SK-N-SH (cell line): ENCODE results near the gene SEC61A1. TPM values are rescaled to one million over a fixed set of nuclear protein-coding genes. Genes with fewer than 3 reads are reported as not detected.

ENCODE experiments used
- CTCF ChIA-PET: fragments of 300-600, 350-600 bp; formaldehyde crosslinking; extraction: SDS; loops from one replicate; lab custom pipeline; 2021; lab: Yijun Ruan, JAX
- POLR2A ChIA-PET: fragments of 350-600 bp; sonication (Branson Sonifier 250); formaldehyde crosslinking; extraction: SDS; loops from one replicate; lab custom pipeline; 2020; ENCODE audit warnings: antibody characterized with exemption, inconsistent platforms; lab: Yijun Ruan, JAX
- DNase-seq: peaks from one replicate; pipeline ENCODE4 v3.0.0; 2012
- H2AFZ ChIP-seq: fragments of 200-600 bp; sonication (generic); 2 replicates; pipeline ENCODE4 v1.8.1; 2016; ENCODE audit warnings: antibody characterized with exemption, mild to moderate bottlenecking, low read depth
- H3F3A ChIP-seq: fragments of 200-600 bp; sonication (generic); replicated peaks from 2 replicates; pipeline ENCODE3; 2016; ENCODE audit warnings: antibody characterized with exemption, mild to moderate bottlenecking; ENCODE audit not compliant: insufficient read depth
- H3K27ac ChIP-seq, 2 experiments: fragments of 200-500 bp in 1 of 2; fragments of 200-600 bp in 1 of 2; sonication (Bioruptor generic) in 1 of 2; sonication (generic), shearing (Covaris generic) in 1 of 2; 2 replicates each; pipeline versions ENCODE4 v1.5.1 to v1.6.1; 2014 to 2016; ENCODE audit warnings: low read depth in 2 of 2, inconsistent platforms in 1 of 2, low read length in 1 of 2, mild to moderate bottlenecking in 1 of 2, mixed read lengths in 1 of 2
- H3K27me3 ChIP-seq: fragments of 200-600 bp; sonication (generic), shearing (Covaris generic); 2 replicates; pipeline ENCODE4 v1.6.1; 2016; ENCODE audit warnings: mixed run types; ENCODE audit not compliant: insufficient read depth
- H3K36me3 ChIP-seq, 2 experiments: fragments of 200-500 bp in 1 of 2; fragments of 200-600 bp in 1 of 2; sonication (Bioruptor generic) in 1 of 2; sonication (generic) in 1 of 2; replicated peaks in 1 of 2; 2 replicates each; pipeline versions ENCODE3 to v1.5.1; 2014 to 2016; ENCODE audit warnings: low read length in 1 of 2, mild to moderate bottlenecking in 1 of 2; ENCODE audit not compliant: insufficient read depth in 2 of 2, control insufficient read depth in 1 of 2
- H3K4me1 ChIP-seq, 2 experiments: fragments of 200-500 bp in 1 of 2; fragments of 200-600 bp in 1 of 2; sonication (Bioruptor generic) in 1 of 2; sonication (generic), shearing (Covaris generic) in 1 of 2; 2 replicates each; pipeline versions ENCODE4 v1.5.1 to v1.6.1; 2014 to 2016; ENCODE audit warnings: low read depth in 1 of 2, low read length in 1 of 2, mixed run types in 1 of 2; ENCODE audit not compliant: insufficient read depth in 2 of 2, control insufficient read depth in 1 of 2
- H3K4me2 ChIP-seq: fragments of 200-600 bp; sonication (generic), shearing (Covaris generic); 2 replicates; pipeline ENCODE4 v1.6.1; 2017; ENCODE audit warnings: mixed run types
- H3K4me3 ChIP-seq, 2 experiments: fragments of 200-500 bp in 1 of 2; fragments of 200-600 bp in 1 of 2; sonication (Bioruptor generic) in 1 of 2; sonication (generic), shearing (Covaris generic) in 1 of 2; 2 replicates each; pipeline versions ENCODE4 v1.5.1 to v1.8.1; 2014 to 2016; ENCODE audit warnings: low read depth in 2 of 2, inconsistent platforms in 1 of 2, low read length in 1 of 2, mild to moderate bottlenecking in 1 of 2, mixed read lengths in 1 of 2, moderate library complexity in 1 of 2
- H3K79me2 ChIP-seq: fragments of 200-600 bp; sonication (generic); 2 replicates; pipeline ENCODE4 v1.8.1; 2017; ENCODE audit warnings: mild to moderate bottlenecking; ENCODE audit not compliant: insufficient read depth
- H3K9ac ChIP-seq: fragments of 200-600 bp; sonication (generic); 2 replicates; pipeline ENCODE4 v1.6.1; 2017; ENCODE audit warnings: mixed run types
- H3K9me2 ChIP-seq: fragments of 200-600 bp; sonication (generic); 2 replicates; pipeline ENCODE4 v1.6.1; 2017; ENCODE audit warnings: mixed run types
- H3K9me3 ChIP-seq: fragments of 200-600 bp; sonication (generic); 2 replicates; pipeline ENCODE4 v1.6.1; 2017; ENCODE audit warnings: mixed run types, mild to moderate bottlenecking, moderate library complexity
- H4K20me1 ChIP-seq: fragments of 200-600 bp; sonication (generic); 2 replicates; pipeline ENCODE4 v1.6.1; 2017; ENCODE audit warnings: mild to moderate bottlenecking, mixed run types; ENCODE audit not compliant: insufficient read depth
- CHD2 ChIP-seq: fragments of 150-350 bp; IDR thresholded peaks from 2 replicates; pipeline ENCODE4 v1.6.1; 2018; ENCODE audit warnings: low read length; ENCODE audit not compliant: partially characterized antibody
- ELF1 ChIP-seq: IDR thresholded peaks from 2 replicates; pipeline ENCODE4 v1.4.0; 2012
- EZH2phosphoT487 ChIP-seq: fragments of 200-600 bp; sonication (generic); IDR thresholded peaks from 2 replicates; pipeline ENCODE4 v1.6.1; 2017; ENCODE audit warnings: low read depth, mixed run types, mild to moderate bottlenecking, antibody characterized with exemption, moderate library complexity, borderline replicate concordance
- FOSL2 ChIP-seq: IDR thresholded peaks from 2 replicates; pipeline ENCODE4 v1.4.0; 2012; ENCODE audit warnings: low read depth, mild to moderate bottlenecking, moderate library complexity, borderline replicate concordance
- GATA2 ChIP-seq: sonication (generic); formaldehyde crosslinking; IDR thresholded peaks from 2 replicates; pipeline ENCODE4 v1.5.0; 2020; ENCODE audit warnings: mild to moderate bottlenecking, missing genetic modification reagents
- NFIC ChIP-seq: IDR thresholded peaks from 2 replicates; pipeline ENCODE4 v1.4.0; 2012; ENCODE audit warnings: borderline replicate concordance
- RAD21 ChIP-seq: IDR thresholded peaks from 2 replicates; pipeline ENCODE4 v1.6.1; 2012; ENCODE audit warnings: mild to moderate bottlenecking, low read length
- RCOR1 ChIP-seq: fragments of 150-350 bp; IDR thresholded peaks from 2 replicates; pipeline ENCODE4 v1.6.1; 2017; ENCODE audit warnings: antibody characterized with exemption, low read length
- RXRA ChIP-seq: IDR thresholded peaks from 2 replicates; pipeline ENCODE4 v1.4.0; 2012; ENCODE audit warnings: low read depth, mild to moderate bottlenecking, borderline replicate concordance
- SMC3 ChIP-seq: IDR thresholded peaks from 2 replicates; pipeline ENCODE4 v1.6.1; 2012; ENCODE audit warnings: low read depth, low read length, improper control_type of control experiment
- TCF12 ChIP-seq: IDR thresholded peaks from 2 replicates; pipeline ENCODE4 v1.4.0; 2012
- TEAD4 ChIP-seq: IDR thresholded peaks from 2 replicates; pipeline ENCODE4 v1.4.0; 2012; ENCODE audit warnings: mild to moderate bottlenecking, borderline replicate concordance; ENCODE audit not compliant: insufficient read depth
- YY1 ChIP-seq: IDR thresholded peaks from 2 replicates; pipeline ENCODE4 v1.4.0; 2012; ENCODE audit warnings: low read depth, mild to moderate bottlenecking
- WGBS: methylation state at CpG from one replicate; pipeline ENCODE4 v1.1.6; 2017; ENCODE audit warnings: low lambda C conversion rate; 5-methylcytosine and 5-hydroxymethylcytosine counted together
- polyA plus RNA-seq, 3 experiments: library from polyadenylated mRNA; depleted of rRNA; stranded (reverse); fragments of >200 nt; gene quantifications; 2 replicates each; pipeline ENCODE4 v1.2.3, GENCODE V29; 2012
- TF ChIP-seq, protein P1 (sequence below): IDR thresholded peaks from 2 replicates; pipeline ENCODE4 v1.4.0; 2012; ENCODE audit warnings: low read depth, borderline replicate concordance
- TF ChIP-seq, protein P2 (sequence below): fragments of 200-600 bp; sonication (generic); IDR thresholded peaks from 2 replicates; pipeline ENCODE4 v1.6.1; 2017; ENCODE audit warnings: antibody characterized with exemption, mild to moderate bottlenecking, moderate library complexity

SEC61A1 gene
- polyA plus RNA-seq, 1 of the 3 experiments (the other 2 are of a cell fraction) = 153 TPM

DNA sequence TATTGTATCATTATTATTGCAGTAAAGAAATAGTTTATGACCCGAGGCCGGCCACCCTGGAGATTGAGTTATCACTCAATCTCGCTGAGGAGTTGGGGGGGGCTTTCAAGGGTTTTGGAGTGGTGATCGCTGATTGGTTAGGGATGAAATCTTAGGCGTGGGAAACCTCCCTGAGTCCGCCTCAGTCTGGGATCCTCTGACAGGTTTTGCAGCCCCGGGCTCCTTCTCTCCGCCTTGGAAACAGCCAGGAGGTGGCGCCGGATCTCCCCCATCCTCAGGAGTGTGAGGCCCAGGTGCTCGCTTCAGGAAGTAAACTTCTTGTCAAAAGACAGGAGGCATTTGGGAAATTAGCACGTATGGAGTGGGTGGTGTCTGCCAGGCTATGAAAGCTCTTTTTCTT is 41.1 kb upstream of the SEC61A1 start:
- Histone ChIP-seq H3K9me3 (no peaks in the 10 kb centered on the region), H3K36me3 (no peaks in the 10 kb centered on the region), H4K20me1 (no peaks in the 10 kb centered on the region), H2AFZ (no peak overlapping the region), H3K4me3 (no peak overlapping the region), H3K79me2 (no peaks in the 10 kb centered on the region), H3K9me2 (no peaks in the 10 kb centered on the region), H3K27ac (no peak overlapping the region), H3K27me3 (no peaks in the 10 kb centered on the region), H3K4me1 (peaks cover 0 to 1% of the 10 kb centered on the region in 2 experiments; a peak in 1 of 4 replicates), H3K9ac (no peak overlapping the region), H3K4me2 (no peak overlapping the region), H3F3A (no peaks in the 10 kb centered on the region)
- WGBS = 61% methylated on average over 12 of the region's 12 CpGs
- ChIA-PET CTCF (interaction anchor here (0.9 kb wide), 1 partner anchor 11 kb away, joined by 3 read pairs; no protein-coding TSS in a partner anchor), POLR2A (no interaction called here)
- no peak for TF ChIP-seq GATA2 (CRISPR knock-in tag)
- TF ChIP-seq TEAD4 = no peak
- TF ChIP-seq NFIC = no peak
- no peak for TF ChIP-seq ELF1
- TF ChIP-seq RXRA = no peak
- peak; percentile 32; the same call in 1 of the 2 replicates for TF ChIP-seq SMC3
- TF ChIP-seq EZH2phosphoT487 = no peak
- no peak for TF ChIP-seq CHD2
- TF ChIP-seq RAD21 = peak; percentile 43
- no peak for TF ChIP-seq YY1
- TF ChIP-seq, protein P1, sequence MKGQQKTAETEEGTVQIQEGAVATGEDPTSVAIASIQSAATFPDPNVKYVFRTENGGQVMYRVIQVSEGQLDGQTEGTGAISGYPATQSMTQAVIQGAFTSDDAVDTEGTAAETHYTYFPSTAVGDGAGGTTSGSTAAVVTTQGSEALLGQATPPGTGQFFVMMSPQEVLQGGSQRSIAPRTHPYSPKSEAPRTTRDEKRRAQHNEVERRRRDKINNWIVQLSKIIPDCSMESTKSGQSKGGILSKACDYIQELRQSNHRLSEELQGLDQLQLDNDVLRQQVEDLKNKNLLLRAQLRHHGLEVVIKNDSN = no peak
- TF ChIP-seq, protein P2, sequence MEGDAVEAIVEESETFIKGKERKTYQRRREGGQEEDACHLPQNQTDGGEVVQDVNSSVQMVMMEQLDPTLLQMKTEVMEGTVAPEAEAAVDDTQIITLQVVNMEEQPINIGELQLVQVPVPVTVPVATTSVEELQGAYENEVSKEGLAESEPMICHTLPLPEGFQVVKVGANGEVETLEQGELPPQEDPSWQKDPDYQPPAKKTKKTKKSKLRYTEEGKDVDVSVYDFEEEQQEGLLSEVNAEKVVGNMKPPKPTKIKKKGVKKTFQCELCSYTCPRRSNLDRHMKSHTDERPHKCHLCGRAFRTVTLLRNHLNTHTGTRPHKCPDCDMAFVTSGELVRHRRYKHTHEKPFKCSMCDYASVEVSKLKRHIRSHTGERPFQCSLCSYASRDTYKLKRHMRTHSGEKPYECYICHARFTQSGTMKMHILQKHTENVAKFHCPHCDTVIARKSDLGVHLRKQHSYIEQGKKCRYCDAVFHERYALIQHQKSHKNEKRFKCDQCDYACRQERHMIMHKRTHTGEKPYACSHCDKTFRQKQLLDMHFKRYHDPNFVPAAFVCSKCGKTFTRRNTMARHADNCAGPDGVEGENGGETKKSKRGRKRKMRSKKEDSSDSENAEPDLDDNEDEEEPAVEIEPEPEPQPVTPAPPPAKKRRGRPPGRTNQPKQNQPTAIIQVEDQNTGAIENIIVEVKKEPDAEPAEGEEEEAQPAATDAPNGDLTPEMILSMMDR = peak; percentile 48
- DNase-seq = peak; percentile 51

DNA sequence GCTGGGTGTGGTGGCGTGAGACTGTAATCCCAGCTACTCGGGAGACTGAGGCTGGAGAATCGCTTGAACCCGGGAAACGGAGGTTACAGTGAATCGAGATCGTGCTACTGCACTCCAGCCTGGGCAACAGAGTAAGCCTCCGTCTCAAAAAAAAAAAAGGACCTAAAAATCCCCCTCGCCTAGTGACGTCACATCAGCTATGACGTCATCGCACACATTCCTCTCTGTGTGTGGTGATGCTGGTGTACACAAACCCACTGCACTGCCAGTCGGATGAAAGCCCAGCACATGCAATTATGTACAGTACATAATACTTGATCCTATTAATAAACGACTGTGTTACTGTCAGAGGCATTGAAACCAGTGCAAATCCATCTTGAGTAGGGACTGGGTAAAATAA is 40.2 kb upstream of the SEC61A1 start:
- WGBS = 89% methylated on average over 14 of the region's 14 CpGs
- no peaks in the 10 kb centered on the region for H3K79me2 ChIP-seq
- H3K4me3 ChIP-seq = no peak overlapping the region
- no peak for TF ChIP-seq RCOR1
- TF ChIP-seq RXRA = no peak
- no peak for TF ChIP-seq TCF12
- no peak for TF ChIP-seq FOSL2
- DNase-seq = no peak
- no peaks in the 10 kb centered on the region for H3F3A ChIP-seq
- H3K4me2 ChIP-seq = no peak overlapping the region
- H3K27me3 ChIP-seq = no peaks in the 10 kb centered on the region
- ChIA-PET POLR2A (no interaction called here), CTCF (interaction anchor here (0.6 kb wide), 1 partner anchor 13 kb away, joined by 3 read pairs; no protein-coding TSS in a partner anchor)
- no peak overlapping the region for H3K9ac ChIP-seq
- no peaks in the 10 kb centered on the region; a peak in 1 of 4 replicates for H3K4me1 ChIP-seq
- H3K9me2 ChIP-seq = no peaks in the 10 kb centered on the region
- H4K20me1 ChIP-seq = no peaks in the 10 kb centered on the region
- H3K36me3 ChIP-seq = no peaks in the 10 kb centered on the region
- H3K9me3 ChIP-seq = no peaks in the 10 kb centered on the region
- no peak overlapping the region for H3K27ac ChIP-seq
- H2AFZ ChIP-seq = no peak overlapping the region
